Measurements from ENCODE around the gene CDH16.

The CDH16 gene

GRCh38 chr16:66927918-66928649, 9.4 kb upstream of the CDH16 start:
- DNase-seq: no peak

- no peak for DNase-seq
These were observed 8.3 kb upstream of the CDH16 start for GRCh38 chr16:66926961-66927436.

GRCh38 chr16:66926171-66926947, 7.7 kb upstream of the CDH16 start:
- DNase-seq: no peak

- no peak for DNase-seq
These were observed 6.7 kb upstream of the CDH16 start, which contains the start of gene RRAD for GRCh38 chr16:66925322-66925840. Gene RRAD, minus strand, starts transcription at chr16:66925535. Its CDS starts 356 bp downstream, at chr16:66925179.

- peak; percentile 63 for DNase-seq
These were observed 6.0 kb upstream of the CDH16 start for GRCh38 chr16:66924527-66925321.

GRCh38 chr16:66923866-66924265, 5.2 kb upstream of the CDH16 start:
- no peak for DNase-seq

- peak; percentile 87 for DNase-seq
These were observed 4.6 kb upstream of the CDH16 start for GRCh38 chr16:66923247-66923731.

GRCh38 chr16:66921729-66922450, 3.2 kb upstream of the CDH16 start:
- no peak for DNase-seq

- no peak for DNase-seq
These were observed 2.4 kb upstream of the CDH16 start for GRCh38 chr16:66920924-66921680.

GRCh38 chr16:66920299-66920590, 1.6 kb upstream of the CDH16 start:
- DNase-seq: no peak

- DNase-seq: peak; percentile 49
These were observed 1.0 kb upstream of the CDH16 start for GRCh38 chr16:66919569-66920298.

- DNase-seq: no peak
These were observed 330 bp downstream of the CDH16 start for GRCh38 chr16:66918355-66918754.

GRCh38 chr16:66917741-66918140, 944 bp downstream of the CDH16 start:
- DNase-seq: no peak

- DNase-seq: no peak
These were observed 2.2 kb downstream of the CDH16 start for GRCh38 chr16:66916518-66916917.

- no peak for DNase-seq
These were observed 3.6 kb downstream of the CDH16 start for GRCh38 chr16:66915041-66915440.

GRCh38 chr16:66914541-66914940, 4.1 kb downstream of the CDH16 start:
- no peak for DNase-seq

GRCh38 chr16:66913711-66914110, 5.0 kb downstream of the CDH16 start:
- no peak for DNase-seq

GRCh38 chr16:66913081-66913480, 5.6 kb downstream of the CDH16 start:
- no peak for DNase-seq

- DNase-seq: no peak
These were observed 6.9 kb downstream of the CDH16 start for GRCh38 chr16:66911801-66912200.

- DNase-seq: no peak
These were observed 7.6 kb downstream of the CDH16 start for GRCh38 chr16:66911112-66911511.
